Thoracic aorta (tissue), 2 donors: ENCODE data around the gene SLFN5. TPM values are rescaled to one million over a fixed set of nuclear protein-coding genes. Genes with fewer than 3 reads are reported as not detected.
"Not testable (repeated sequence)": the region's sequence is repeated elsewhere in the genome, so short reads cannot be mapped to it uniquely, and the experiment has no call there.

Source experiments
- ATAC-seq: fragments of 150-250 bp; one replicate; pipeline ENCODE4 v1.8.0; 2017; ENCODE audit warnings: low read depth; ENCODE audit not compliant: insufficient number of reproducible peaks, low FRiP score
- DNase-seq: peaks from one replicate; pipeline ENCODE4 v3.0.0-alpha.2; 2020; ENCODE audit warnings: low spot score
- H3K27ac ChIP-seq, 2 donors: fragments of 200-600 bp; sonication (generic); 1 replicate in 1 of 2; 2 replicates in 1 of 2; pipeline ENCODE4 v1.5.1; 2016; ENCODE audit warnings: mild to moderate bottlenecking in 2 of 2, moderate library complexity in 2 of 2
- H3K27me3 ChIP-seq: fragments of 200-600 bp; sonication (generic); replicated peaks from 2 replicates; pipeline ENCODE4 v1.6.0; 2016; ENCODE audit warnings: mild to moderate bottlenecking; ENCODE audit not compliant: insufficient read depth
- H3K36me3 ChIP-seq: fragments of 200-600 bp; sonication (generic); one replicate; pipeline ENCODE4 v1.5.1; 2016
- H3K4me1 ChIP-seq, 2 donors: fragments of 200-600 bp; sonication (generic); 1 replicate in 1 of 2; 2 replicates in 1 of 2; pipeline versions ENCODE4 v1.5.1 to v1.6.0; 2016; ENCODE audit warnings: low read depth in 2 of 2, mild to moderate bottlenecking in 1 of 2; ENCODE audit not compliant: control insufficient read depth in 1 of 2
- H3K4me3 ChIP-seq: fragments of 200-600 bp; sonication (generic); 2 replicates; pipeline ENCODE4 v1.5.1; 2016; ENCODE audit warnings: mild to moderate bottlenecking
- H3K9me3 ChIP-seq: fragments of 200-600 bp; sonication (generic); 2 replicates; pipeline ENCODE4 v1.5.1; 2016
- CTCF ChIP-seq: fragments of 200-600 bp; sonication (generic); IDR thresholded peaks from one replicate; pipeline ENCODE4 v1.5.1; 2019; ENCODE audit warnings: antibody characterized with exemption
- total RNA-seq, 2 donors: library from RNA; depleted of rRNA; stranded (reverse); fragments of >200 nt; gene quantifications; one replicate each; pipeline versions ENCODE4 v1.1.0 to v1.2.3, GENCODE V29; 2016

SLFN5 gene
- total RNA-seq, 2 donors from 2014 or later = 19.0 to 23.8 TPM

DNA sequence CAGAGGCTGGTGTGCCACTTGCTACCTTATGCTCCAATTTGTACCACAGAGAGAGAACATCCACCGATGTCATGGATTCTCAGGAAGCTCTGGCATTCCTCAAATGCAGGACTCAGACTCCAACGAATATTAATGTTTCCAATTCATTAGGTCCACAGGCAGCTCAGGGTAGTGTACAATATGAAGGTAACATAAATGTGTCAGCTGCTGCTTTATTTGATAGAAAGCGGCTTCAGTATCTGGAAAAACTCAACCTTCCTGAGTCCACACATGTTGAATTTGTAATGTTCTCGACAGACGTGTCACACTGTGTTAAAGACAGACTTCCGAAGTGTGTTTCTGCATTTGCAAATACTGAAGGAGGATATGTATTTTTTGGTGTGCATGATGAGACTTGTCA, 16.1 kb downstream of the SLFN5 start:
- no peak for DNase-seq
- Histone ChIP-seq H3K4me1 (peaks cover 2 to 19% of the 10 kb centered on the region in 2 donors), H3K27ac (no peak overlapping the region), H3K9me3 (no peaks in the 10 kb centered on the region), H3K36me3 (peaks cover 11% of the 10 kb centered on the region), H3K4me3 (no peak overlapping the region), H3K27me3 (no peaks in the 10 kb centered on the region)
- no peak for TF ChIP-seq CTCF
- ATAC-seq = no peak

- no peak for DNase-seq
- Histone ChIP-seq H3K4me1 (peaks cover 9 to 15% of the 10 kb centered on the region in 2 donors), H3K27me3 (no peaks in the 10 kb centered on the region), H3K9me3 (no peaks in the 10 kb centered on the region), H3K36me3 (peaks cover 17% of the 10 kb centered on the region), H3K27ac (no peak overlapping the region), H3K4me3 (no peak overlapping the region)
- ATAC-seq = no peak
- no peak for TF ChIP-seq CTCF
Measured at GRCh38 chr17:35265071-35265470, 22.2 kb downstream of the SLFN5 start.

DNA sequence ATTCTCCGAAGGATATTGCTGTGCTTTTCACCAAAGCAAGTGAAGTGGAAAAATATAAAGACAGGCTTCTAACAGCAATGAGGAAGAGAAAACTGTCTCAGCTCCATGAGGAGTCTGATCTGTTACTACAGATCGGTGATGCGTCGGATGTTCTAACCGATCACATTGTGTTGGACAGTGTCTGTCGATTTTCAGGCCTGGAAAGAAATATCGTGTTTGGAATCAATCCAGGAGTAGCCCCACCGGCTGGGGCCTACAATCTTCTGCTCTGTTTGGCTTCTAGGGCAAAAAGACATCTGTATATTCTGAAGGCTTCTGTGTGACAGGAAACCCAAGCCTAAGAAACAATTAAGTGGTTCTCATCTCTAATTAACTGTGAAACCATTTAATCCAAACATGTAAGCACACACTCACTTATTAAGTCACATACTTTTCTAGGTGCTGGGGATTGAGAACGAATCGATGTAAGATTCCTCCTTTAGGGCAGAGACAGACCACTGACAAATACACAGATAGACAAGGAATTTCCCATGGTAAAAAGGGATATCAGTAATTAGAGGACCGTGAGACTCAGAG, 22.8 kb downstream of the SLFN5 start:
- Histone ChIP-seq H3K9me3 (no peaks in the 10 kb centered on the region), H3K27me3 (no peaks in the 10 kb centered on the region), H3K4me1 (peaks cover 9 to 15% of the 10 kb centered on the region in 2 donors), H3K4me3 (no peak overlapping the region), H3K36me3 (peaks cover 17% of the 10 kb centered on the region), H3K27ac (no peak overlapping the region)
- TF ChIP-seq CTCF = no peak
- no peak for DNase-seq
- ATAC-seq = no peak

GRCh38 chr17:35274167-35275066, 31.5 kb downstream of the SLFN5 start:
- H3K27me3 ChIP-seq, H3K36me3 ChIP-seq, DNase-seq, H3K9me3 ChIP-seq, H3K4me1 ChIP-seq, H3K27ac ChIP-seq, H3K4me3 ChIP-seq, ATAC-seq: not testable (repeated sequence)

GRCh38 chr17:35278454-35278853, 35.6 kb downstream of the SLFN5 start:
- H3K4me3 ChIP-seq, H3K4me1 ChIP-seq, H3K27me3 ChIP-seq, H3K27ac ChIP-seq, H3K36me3 ChIP-seq, H3K9me3 ChIP-seq, ATAC-seq, DNase-seq: not testable (repeated sequence)

DNA sequence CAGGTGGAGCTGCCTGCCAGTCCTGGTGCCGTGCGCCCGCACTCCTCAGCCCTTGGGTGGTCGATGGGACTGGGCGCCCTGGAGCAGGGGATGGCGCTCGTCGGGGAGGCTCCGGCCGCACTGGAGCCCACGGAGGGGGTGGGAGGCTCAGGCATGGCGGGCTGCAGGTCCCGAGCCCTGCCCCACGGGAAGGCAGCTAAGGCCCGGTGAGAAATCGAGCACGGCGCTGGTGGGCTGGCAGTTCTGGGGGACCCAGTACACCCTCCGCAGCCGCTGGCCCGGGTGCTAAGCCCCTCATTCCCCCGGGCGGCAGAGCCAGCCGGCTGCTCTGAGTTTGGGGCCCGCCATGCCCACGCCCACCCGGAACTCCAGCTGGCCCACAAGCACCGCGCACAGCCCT, 36.0 kb downstream of the SLFN5 start:
- not testable (repeated sequence) for H3K36me3 ChIP-seq, H3K4me3 ChIP-seq, DNase-seq, H3K9me3 ChIP-seq, ATAC-seq, H3K4me1 ChIP-seq, H3K27me3 ChIP-seq, H3K27ac ChIP-seq
